Ishikawa (cell line): Measurements from ENCODE around the gene LANCL2.

Experiments
- CEBPB ChIP-seq: IDR thresholded peaks from 2 replicates; pipeline ENCODE4 v1.6.1; 2012
- CREB1 ChIP-seq: IDR thresholded peaks from 2 replicates; pipeline ENCODE4 v1.6.1; 2012; ENCODE audit warnings: low read depth
- EGR1 ChIP-seq: IDR thresholded peaks from 2 replicates; pipeline ENCODE4 v1.6.1; 2012
- EP300 ChIP-seq: IDR thresholded peaks from 2 replicates; pipeline ENCODE4 v1.6.1; 2012; ENCODE audit warnings: borderline replicate concordance
- FOXM1 ChIP-seq: IDR thresholded peaks from 2 replicates; pipeline ENCODE4 v1.6.1; 2012; ENCODE audit warnings: low read depth, borderline replicate concordance
- MAX ChIP-seq: IDR thresholded peaks from 2 replicates; pipeline ENCODE4 v1.6.1; 2012
- NFIC ChIP-seq: IDR thresholded peaks from 2 replicates; pipeline ENCODE4 v1.6.1; 2012
- RAD21 ChIP-seq: IDR thresholded peaks from 2 replicates; pipeline ENCODE4 v1.6.1; 2012; ENCODE audit warnings: low read depth
- REST ChIP-seq: IDR thresholded peaks from 2 replicates; pipeline ENCODE4 v1.6.1; 2012; ENCODE audit warnings: low read depth, mild to moderate bottlenecking
- TAF1 ChIP-seq: IDR thresholded peaks from 2 replicates; pipeline ENCODE4 v1.6.1; 2012; ENCODE audit warnings: low read depth, mild to moderate bottlenecking
- TCF12 ChIP-seq: IDR thresholded peaks from 2 replicates; pipeline ENCODE4 v1.6.1; 2012; ENCODE audit warnings: low read depth
- TEAD4 ChIP-seq: IDR thresholded peaks from 2 replicates; pipeline ENCODE4 v1.6.1; 2012
- USF1 ChIP-seq: IDR thresholded peaks from 2 replicates; pipeline ENCODE4 v1.6.1; 2012
- YY1 ChIP-seq: IDR thresholded peaks from 2 replicates; pipeline ENCODE4 v1.6.1; 2012; ENCODE audit warnings: low read depth
- ZBTB7A ChIP-seq: IDR thresholded peaks from 2 replicates; pipeline ENCODE4 v1.6.1; 2012; ENCODE audit warnings: low read depth

LANCL2 gene

GRCh38 chr7:55326945-55327626 is 38.1 kb upstream of the LANCL2 start:
- TF ChIP-seq NFIC (no peak), MAX (no peak), EP300 (no peak), REST (no peak), CREB1 (no peak), TAF1 (no peak), USF1 (no peak), RAD21 (no peak), ZBTB7A (no peak), YY1 (no peak), EGR1 (no peak), FOXM1 (no peak), CEBPB (no peak), TCF12 (no peak), TEAD4 (no peak)

- no peak for TF ChIP-seq USF1
These were observed 30.0 kb upstream of the LANCL2 start for GRCh38 chr7:55335151-55335550.

GRCh38 chr7:55335786-55336185 is 29.4 kb upstream of the LANCL2 start:
- TF ChIP-seq TAF1: no peak
- no peak for TF ChIP-seq RAD21
- no peak for TF ChIP-seq EGR1
- no peak for TF ChIP-seq TCF12
- TF ChIP-seq ZBTB7A: no peak

- TF ChIP-seq USF1: no peak
- no peak for TF ChIP-seq REST
These were observed 28.6 kb upstream of the LANCL2 start for GRCh38 chr7:55336540-55336939.

GRCh38 chr7:55339033-55340000 is 25.8 kb upstream of the LANCL2 start:
- no peak for TF ChIP-seq TAF1
- no peak for TF ChIP-seq EP300
- no peak for TF ChIP-seq FOXM1
- no peak for TF ChIP-seq TEAD4
- no peak for TF ChIP-seq NFIC
- TF ChIP-seq CEBPB: no peak
- no peak for TF ChIP-seq USF1
- no peak for TF ChIP-seq MAX
- TF ChIP-seq EGR1: no peak
- TF ChIP-seq TCF12: no peak
- no peak for TF ChIP-seq RAD21
- no peak for TF ChIP-seq ZBTB7A
- TF ChIP-seq CREB1: no peak
- no peak for TF ChIP-seq REST
